Glutamatergic neuron (in vitro differentiated cells): Measurements from ENCODE around the gene DLG1. TPM values are rescaled to one million over a fixed set of nuclear protein-coding genes. Genes with fewer than 3 reads are reported as not detected.

Experiments used
- DNase-seq: peaks from one replicate; pipeline ENCODE4 v3.0.0; 2022
- H3K27ac Mint-ChIP-seq: one replicate; pipeline ENCODE4 v1.8.0; 2020; ENCODE audit warnings: mild to moderate bottlenecking, mixed read lengths, inconsistent platforms; ENCODE audit not compliant: unreplicated experiment
- H3K27me3 Mint-ChIP-seq: one replicate; pipeline ENCODE4 v1.8.0; 2020; ENCODE audit warnings: mild to moderate bottlenecking, moderate library complexity, mixed read lengths, inconsistent platforms; ENCODE audit not compliant: unreplicated experiment
- H3K36me3 Mint-ChIP-seq: one replicate; pipeline ENCODE4 v1.8.0; 2020; ENCODE audit warnings: mild to moderate bottlenecking, mixed read lengths, inconsistent platforms; ENCODE audit not compliant: unreplicated experiment
- H3K4me1 Mint-ChIP-seq: one replicate; pipeline ENCODE4 v1.8.0; 2020; ENCODE audit warnings: mild to moderate bottlenecking, low read depth, mixed read lengths, inconsistent platforms; ENCODE audit not compliant: unreplicated experiment
- H3K4me3 Mint-ChIP-seq: one replicate; pipeline ENCODE4 v1.8.0; 2020; ENCODE audit warnings: mild to moderate bottlenecking, mixed read lengths, inconsistent platforms; ENCODE audit not compliant: unreplicated experiment
- H3K9me3 Mint-ChIP-seq: one replicate; pipeline ENCODE4 v1.8.0; 2020; ENCODE audit warnings: mild to moderate bottlenecking, moderate library complexity, mixed read lengths, inconsistent platforms; ENCODE audit not compliant: unreplicated experiment
- CTCF ChIP-seq: fragments of 200-600 bp; sonication (generic); IDR thresholded peaks from one replicate; pipeline ENCODE4 v1.5.0; 2021; ENCODE audit not compliant: partially characterized antibody, unreplicated experiment
- total RNA-seq: library from RNA; stranded (reverse); fragmentation: NEBNext Ultra II Directional; extraction: Animal tissue kit (Norgen Biotek cat#: 25700); gene quantifications from one replicate; pipeline ENCODE4 v1.2.1, GENCODE V29; 2021; ENCODE audit not compliant: unreplicated experiment

DLG1 gene
- total RNA-seq, 1 donor from 2014 or later, result 66.0 TPM

GRCh38 chr3:197331131-197331530 lies 32.7 kb upstream of the DLG1 start:
- no peak for DNase-seq
- Mint-ChIP-seq H3K4me3 (no peak overlapping the region), H3K4me1 (peaks cover 19% of the 10 kb centered on the region), H3K27ac (no peak overlapping the region), H3K27me3 (peaks cover 6% of the 10 kb centered on the region), H3K36me3 (peaks cover 6% of the 10 kb centered on the region), H3K9me3 (peaks cover 2% of the 10 kb centered on the region)
- no peak for TF ChIP-seq CTCF

DNA sequence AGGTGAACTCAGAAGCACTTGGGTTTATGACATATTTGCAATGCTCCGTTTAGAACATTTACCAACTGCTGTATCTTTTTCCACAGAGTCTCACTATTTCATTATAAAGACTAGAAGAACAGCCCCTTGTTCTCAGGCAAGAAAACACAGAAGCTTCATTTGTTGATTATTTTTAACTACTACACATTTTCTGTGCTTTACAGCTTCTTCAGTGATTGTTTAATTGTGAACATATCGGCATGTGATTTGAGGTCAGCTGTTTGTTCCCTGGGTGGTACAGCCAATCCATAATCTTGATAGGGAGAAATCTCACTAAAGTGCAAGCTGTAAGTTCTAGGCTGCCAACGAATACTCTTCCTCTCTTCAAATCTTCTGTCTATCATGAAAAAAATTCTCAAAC lies 31.0 kb upstream of the DLG1 start:
- Mint-ChIP-seq H3K4me3 (no peak overlapping the region), H3K27ac (no peak overlapping the region), H3K9me3 (peaks cover 2% of the 10 kb centered on the region), H3K36me3 (peaks cover 6% of the 10 kb centered on the region), H3K4me1 (peaks cover 7% of the 10 kb centered on the region), H3K27me3 (peaks cover 5% of the 10 kb centered on the region)
- no peak for DNase-seq
- TF ChIP-seq CTCF, result no peak

- no peak overlapping the region for H3K27ac Mint-ChIP-seq
- H3K4me1 Mint-ChIP-seq, result peaks cover 5% of the 10 kb centered on the region
- peaks cover 5% of the 10 kb centered on the region for H3K27me3 Mint-ChIP-seq
- H3K9me3 Mint-ChIP-seq, result peaks cover 2% of the 10 kb centered on the region
- peaks cover 6% of the 10 kb centered on the region for H3K36me3 Mint-ChIP-seq
- no peak for DNase-seq
- no peak for TF ChIP-seq CTCF
- no peak overlapping the region for H3K4me3 Mint-ChIP-seq
These were observed 29.8 kb upstream of the DLG1 start for GRCh38 chr3:197328198-197328597.

DNA sequence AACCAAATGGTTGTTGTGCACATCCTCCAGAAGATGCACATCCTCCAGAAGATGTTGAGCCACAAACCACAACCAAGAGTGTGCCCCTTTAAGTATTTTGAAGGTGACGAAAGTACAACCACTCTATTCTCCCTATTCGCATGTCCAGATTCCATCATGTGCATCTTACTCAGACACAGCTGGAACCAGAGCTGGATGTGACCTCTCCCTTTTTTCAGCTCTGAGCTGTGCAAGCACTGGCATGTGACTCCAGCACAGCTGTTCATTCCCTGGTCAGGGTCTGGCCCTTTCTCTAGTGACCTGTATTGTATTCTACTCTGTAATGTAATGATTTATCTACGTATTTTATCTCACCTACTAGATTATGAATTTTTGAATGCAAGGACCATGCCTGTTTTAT lies 29.3 kb upstream of the DLG1 start:
- TF ChIP-seq CTCF, result no peak
- Mint-ChIP-seq H3K27ac (no peak overlapping the region), H3K36me3 (peaks cover 6% of the 10 kb centered on the region), H3K4me1 (peaks cover 5% of the 10 kb centered on the region), H3K4me3 (no peak overlapping the region), H3K27me3 (peaks cover 5% of the 10 kb centered on the region), H3K9me3 (peaks cover 2% of the 10 kb centered on the region)
- DNase-seq, result no peak

- H3K9me3 Mint-ChIP-seq, result peaks cover under 1% of the 10 kb centered on the region
- no peaks in the 10 kb centered on the region for H3K4me1 Mint-ChIP-seq
- peaks cover 2% of the 10 kb centered on the region for H3K27me3 Mint-ChIP-seq
- H3K4me3 Mint-ChIP-seq, result no peak overlapping the region
- no peak for DNase-seq
- no peak for TF ChIP-seq CTCF
- no peak overlapping the region for H3K27ac Mint-ChIP-seq
- H3K36me3 Mint-ChIP-seq, result peaks cover 8% of the 10 kb centered on the region
These were observed 27.4 kb upstream of the DLG1 start for GRCh38 chr3:197325773-197326172.
